ENCODE data around the gene OR51D1.

Gene OR51D1

GRCh38 chr11:4673781-4674180 lies 36.5 kb downstream of the OR51D1 start:
- Histone ChIP-seq H3K4me3 (ENCODE audit: low read length) (no peak overlapping the region), H3K27ac (ENCODE audit: low read length) (no peak overlapping the region), H3K4me2 (ENCODE audit: low read depth, low read length) (no peak overlapping the region), H2AFZ (ENCODE audit: low read length) (no peak overlapping the region), H3K36me3 (replicated peaks; ENCODE audit: insufficient read depth, low read length) (no peaks in the 10 kb centered on the region), H3K9me3 (replicated peaks; ENCODE audit: insufficient read depth, low read length) (no peaks in the 10 kb centered on the region), H3K9ac (ENCODE audit: low read length) (no peak overlapping the region), H3K4me1 (ENCODE audit: low read length) (no peaks in the 10 kb centered on the region), H3K79me2 (ENCODE audit: low read length) (no peaks in the 10 kb centered on the region), H3F3A (ENCODE audit: insufficient read depth, low read length) (no peaks in the 10 kb centered on the region), H4K20me1 (ENCODE audit: insufficient read depth, low read length) (no peaks in the 10 kb centered on the region), H3K27me3 (replicated peaks; ENCODE audit: insufficient read depth, low read length) (no peaks in the 10 kb centered on the region), H3K9me2 (replicated peaks; ENCODE audit: insufficient read depth, low read length) (no peaks in the 10 kb centered on the region)
- DNase-seq = no peak
- TF ChIP-seq EZH2 (optimal IDR thresholded peaks at IDR 0.05; ENCODE audit: low read depth, low read length) = no peak
- no peak for TF ChIP-seq CTCF (IDR thresholded peaks at IDR 0.05; ENCODE audit: low read length)
- TF ChIP-seq EZH2phosphoT487 (IDR thresholded peaks at IDR 0.05; ENCODE audit: low read length) = no peak

GRCh38 chr11:4677948-4678347 lies 40.7 kb downstream of the OR51D1 start:
- Histone ChIP-seq H3K4me2 (ENCODE audit: low read depth, low read length) (no peak overlapping the region), H3K4me1 (ENCODE audit: low read length) (no peaks in the 10 kb centered on the region), H2AFZ (ENCODE audit: low read length) (no peak overlapping the region), H3K36me3 (replicated peaks; ENCODE audit: insufficient read depth, low read length) (no peaks in the 10 kb centered on the region), H3K27me3 (replicated peaks; ENCODE audit: insufficient read depth, low read length) (no peaks in the 10 kb centered on the region), H3K79me2 (ENCODE audit: low read length) (no peaks in the 10 kb centered on the region), H3K4me3 (ENCODE audit: low read length) (no peak overlapping the region), H4K20me1 (ENCODE audit: insufficient read depth, low read length) (no peaks in the 10 kb centered on the region), H3K9me3 (replicated peaks; ENCODE audit: insufficient read depth, low read length) (no peaks in the 10 kb centered on the region), H3K9me2 (replicated peaks; ENCODE audit: insufficient read depth, low read length) (no peaks in the 10 kb centered on the region), H3K27ac (ENCODE audit: low read length) (no peak overlapping the region), H3K9ac (ENCODE audit: low read length) (no peak overlapping the region), H3F3A (ENCODE audit: insufficient read depth, low read length) (no peaks in the 10 kb centered on the region)
- TF ChIP-seq EZH2phosphoT487 (IDR thresholded peaks at IDR 0.05; ENCODE audit: low read length) (no peak), EZH2 (optimal IDR thresholded peaks at IDR 0.05; ENCODE audit: low read depth, low read length) (no peak), CTCF (IDR thresholded peaks at IDR 0.05; ENCODE audit: low read length) (no peak)
- DNase-seq = no peak

GRCh38 chr11:4680341-4680740 lies 43.1 kb downstream of the OR51D1 start:
- H3F3A ChIP-seq (ENCODE audit: insufficient read depth, low read length) = peaks cover 9% of the 10 kb centered on the region; the same call in 1 of the 2 replicates
- H3K4me2 ChIP-seq (ENCODE audit: low read depth, low read length) = no peak overlapping the region
- no peak overlapping the region for H3K27ac ChIP-seq (ENCODE audit: low read length)

More at GRCh38 chr11:4680341-4680740, 43.1 kb downstream of the OR51D1 start:
- TF ChIP-seq EZH2 (optimal IDR thresholded peaks at IDR 0.05; ENCODE audit: low read depth, low read length) (no peak), EZH2phosphoT487 (IDR thresholded peaks at IDR 0.05; ENCODE audit: low read length) (no peak), CTCF (IDR thresholded peaks at IDR 0.05; ENCODE audit: low read length) (no peak)
- H3K4me1 ChIP-seq (ENCODE audit: low read length) = peaks cover 12% of the 10 kb centered on the region
- H4K20me1 ChIP-seq (ENCODE audit: insufficient read depth, low read length) = no peaks in the 10 kb centered on the region
- no peaks in the 10 kb centered on the region for H3K27me3 ChIP-seq (replicated peaks; ENCODE audit: insufficient read depth, low read length)
- H3K79me2 ChIP-seq (ENCODE audit: low read length) = no peaks in the 10 kb centered on the region
- no peaks in the 10 kb centered on the region for H3K9me3 ChIP-seq (replicated peaks; ENCODE audit: insufficient read depth, low read length)
- no peaks in the 10 kb centered on the region for H3K9me2 ChIP-seq (replicated peaks; ENCODE audit: insufficient read depth, low read length)
- H3K36me3 ChIP-seq (replicated peaks; ENCODE audit: insufficient read depth, low read length) = no peaks in the 10 kb centered on the region
- no peak for DNase-seq
- H3K9ac ChIP-seq (ENCODE audit: low read length) = no peak overlapping the region
- H3K4me3 ChIP-seq (ENCODE audit: low read length) = no peak overlapping the region
- no peak overlapping the region for H2AFZ ChIP-seq (ENCODE audit: low read length)

Measured in MM.1S (cell line).